MM.1S (cell line): ENCODE results near the gene KIF5C.

ENCODE experiments used
- DNase-seq: peaks from one replicate; pipeline ENCODE4 v3.0.0-alpha.2; 2015
- H2AFZ ChIP-seq: fragments of 300-600 bp; sonication (generic); 2 replicates; pipeline ENCODE4 v1.6.0; 2016; ENCODE audit warnings: antibody characterized with exemption, low read length
- H3F3A ChIP-seq: fragments of 300-600 bp; sonication (generic); 2 replicates; pipeline ENCODE4 v1.6.1; 2016; ENCODE audit warnings: mild to moderate bottlenecking, antibody characterized with exemption, low read length, moderate library complexity, mixed read lengths; ENCODE audit not compliant: insufficient read depth
- H3K27ac ChIP-seq: fragments of 300-600 bp; sonication (generic); 2 replicates; pipeline ENCODE4 v1.5.1; 2016; ENCODE audit warnings: mild to moderate bottlenecking, low read length
- H3K27me3 ChIP-seq: fragments of 300-600 bp; sonication (generic); replicated peaks from 2 replicates; pipeline ENCODE4 v1.6.0; 2016; ENCODE audit warnings: low read length; ENCODE audit not compliant: insufficient read depth
- H3K36me3 ChIP-seq: fragments of 300-600 bp; sonication (generic); replicated peaks from 2 replicates; pipeline ENCODE4 v1.6.1; 2016; ENCODE audit warnings: mild to moderate bottlenecking, low read length, mixed read lengths; ENCODE audit not compliant: insufficient read depth
- H3K4me1 ChIP-seq: fragments of 300-600 bp; sonication (generic); 2 replicates; pipeline ENCODE4 v1.6.1; 2016; ENCODE audit warnings: low read length, mixed read lengths
- H3K4me2 ChIP-seq: fragments of 300-600 bp; sonication (generic); 2 replicates; pipeline ENCODE4 v1.6.0; 2016; ENCODE audit warnings: low read depth, low read length
- H3K4me3 ChIP-seq: fragments of 300-600 bp; sonication (generic); 2 replicates; pipeline ENCODE4 v1.5.1; 2016; ENCODE audit warnings: low read length, mixed read lengths
- H3K79me2 ChIP-seq: fragments of 300-600 bp; sonication (generic); 2 replicates; pipeline ENCODE4 v1.6.1; 2016; ENCODE audit warnings: mixed run types, low read length, mixed read lengths
- H3K9ac ChIP-seq: fragments of 300-600 bp; sonication (generic); 2 replicates; pipeline ENCODE4 v1.6.1; 2016; ENCODE audit warnings: low read length, mixed read lengths
- H3K9me2 ChIP-seq: fragments of 300-600 bp; sonication (generic); replicated peaks from 2 replicates; pipeline ENCODE4 v1.6.1; 2016; ENCODE audit warnings: mild to moderate bottlenecking, low read length, mixed read lengths; ENCODE audit not compliant: insufficient read depth
- H3K9me3 ChIP-seq: fragments of 300-600 bp; sonication (generic); replicated peaks from 2 replicates; pipeline ENCODE4 v1.6.1; 2016; ENCODE audit warnings: mild to moderate bottlenecking, low read length, mixed read lengths; ENCODE audit not compliant: insufficient read depth
- H4K20me1 ChIP-seq: fragments of 300-600 bp; sonication (generic); 2 replicates; pipeline ENCODE4 v1.6.1; 2016; ENCODE audit warnings: mild to moderate bottlenecking, low read length, moderate library complexity, mixed read lengths; ENCODE audit not compliant: insufficient read depth
- CTCF ChIP-seq: fragments of 300-600 bp; sonication (generic); IDR thresholded peaks from 2 replicates; pipeline ENCODE4 v1.5.1; 2016; ENCODE audit warnings: antibody characterized with exemption, low read length, mixed read lengths
- EZH2 ChIP-seq: fragments of 300-600 bp; sonication (generic); optimal IDR thresholded peaks from 2 replicates; pipeline ENCODE3; 2017; ENCODE audit warnings: low read depth, mild to moderate bottlenecking, antibody characterized with exemption, low read length, mixed read lengths
- EZH2phosphoT487 ChIP-seq: fragments of 300-600 bp; sonication (generic); IDR thresholded peaks from 2 replicates; pipeline ENCODE4 v1.6.1; 2018; ENCODE audit warnings: antibody characterized with exemption, low read length

The KIF5C gene

GRCh38 chr2:148993351-148993750 is 118.3 kb downstream of the KIF5C start:
- Histone ChIP-seq H3K9me2 (no peaks in the 10 kb centered on the region), H3K27ac (no peak overlapping the region), H4K20me1 (no peaks in the 10 kb centered on the region), H2AFZ (no peak overlapping the region), H3K4me2 (no peak overlapping the region), H3K36me3 (no peaks in the 10 kb centered on the region), H3K4me1 (no peaks in the 10 kb centered on the region), H3F3A (no peaks in the 10 kb centered on the region), H3K79me2 (no peaks in the 10 kb centered on the region), H3K9ac (no peak overlapping the region), H3K4me3 (no peak overlapping the region), H3K9me3 (no peaks in the 10 kb centered on the region), H3K27me3 (no peaks in the 10 kb centered on the region)
- no peak for DNase-seq
- no peak for TF ChIP-seq CTCF
- no peak for TF ChIP-seq EZH2
- no peak for TF ChIP-seq EZH2phosphoT487

GRCh38 chr2:148994341-148994740 is 119.3 kb downstream of the KIF5C start:
- Histone ChIP-seq H3K36me3 (no peaks in the 10 kb centered on the region), H3K9ac (no peak overlapping the region), H3K4me3 (no peak overlapping the region), H2AFZ (no peak overlapping the region), H3K27ac (no peak overlapping the region), H3F3A (no peaks in the 10 kb centered on the region), H3K79me2 (no peaks in the 10 kb centered on the region), H3K4me2 (no peak overlapping the region), H3K4me1 (no peaks in the 10 kb centered on the region), H3K9me2 (no peaks in the 10 kb centered on the region), H3K27me3 (no peaks in the 10 kb centered on the region), H3K9me3 (no peaks in the 10 kb centered on the region), H4K20me1 (no peaks in the 10 kb centered on the region)
- no peak for TF ChIP-seq CTCF
- TF ChIP-seq EZH2: no peak
- no peak for TF ChIP-seq EZH2phosphoT487
- no peak for DNase-seq

GRCh38 chr2:148996805-148997204 is 121.8 kb downstream of the KIF5C start:
- Histone ChIP-seq H3K27me3 (no peaks in the 10 kb centered on the region), H3K36me3 (no peaks in the 10 kb centered on the region), H3K9me3 (no peaks in the 10 kb centered on the region), H3K27ac (no peak overlapping the region), H3K9ac (no peak overlapping the region), H3K9me2 (no peaks in the 10 kb centered on the region), H3K4me3 (no peak overlapping the region), H3K79me2 (no peaks in the 10 kb centered on the region), H2AFZ (no peak overlapping the region), H3F3A (no peaks in the 10 kb centered on the region), H3K4me1 (no peaks in the 10 kb centered on the region), H4K20me1 (no peaks in the 10 kb centered on the region), H3K4me2 (no peak overlapping the region)
- no peak for DNase-seq
- TF ChIP-seq EZH2 (no peak), CTCF (no peak), EZH2phosphoT487 (no peak)
